Right renal cortex interstitium (tissue), 3 donors: ENCODE data around the gene P2RY2. TPM values are rescaled to one million over a fixed set of nuclear protein-coding genes. Genes with fewer than 3 reads are reported as not detected.

ENCODE experiments used
- DNase-seq, 3 donors: peaks; one replicate each; pipeline ENCODE4 v3.0.0-alpha.2; 2013; ENCODE audit warnings: low read depth in 3 of 3, low spot score in 2 of 3
- polyA plus RNA-seq, 3 donors: library from polyadenylated mRNA; unstranded; fragments of 120-200 nt; gene quantifications; one replicate each; pipeline ENCODE4 v1.2.1, GENCODE V29; 2013; ENCODE audit not compliant: insufficient read length in 3 of 3

Gene P2RY2
- polyA plus RNA-seq, 3 donors = 0.58 to 0.81 (median 0.67) TPM

GRCh38 chr11:73239111-73239521 lies 21.0 kb downstream of the P2RY2 start:
- no peak for DNase-seq

- no peak for DNase-seq
Observed at GRCh38 chr11:73239571-73240189, 21.6 kb downstream of the P2RY2 start.

DNA sequence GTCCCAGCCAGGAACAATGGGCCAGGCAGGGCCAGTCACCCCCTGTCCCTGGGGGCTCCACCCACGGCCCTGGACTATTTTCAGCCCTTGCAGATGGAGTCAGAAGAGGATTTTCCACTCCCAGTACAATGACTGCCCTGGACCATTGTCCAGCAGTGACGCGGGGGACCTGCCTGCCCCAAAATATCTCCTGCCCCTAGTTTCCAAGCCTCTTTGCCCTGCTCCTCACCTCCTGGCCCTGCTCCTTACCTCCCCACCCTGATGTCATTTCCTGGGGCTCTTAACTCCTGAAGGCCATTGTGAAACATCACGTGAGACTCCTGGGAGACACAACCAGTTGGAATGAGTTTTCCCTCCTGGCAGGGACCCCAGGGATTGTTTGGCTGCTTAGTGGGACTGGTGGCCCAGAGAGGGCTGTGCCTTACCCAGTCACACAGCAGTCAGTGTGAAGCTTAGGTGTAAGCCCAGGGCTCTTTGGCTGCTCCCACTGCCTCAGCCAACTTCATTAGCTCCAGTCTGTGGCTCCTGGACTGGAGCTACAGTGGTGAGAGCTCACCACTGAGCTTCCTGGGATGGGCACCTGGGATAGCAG lies 22.2 kb downstream of the P2RY2 start:
- no peak for DNase-seq

DNA sequence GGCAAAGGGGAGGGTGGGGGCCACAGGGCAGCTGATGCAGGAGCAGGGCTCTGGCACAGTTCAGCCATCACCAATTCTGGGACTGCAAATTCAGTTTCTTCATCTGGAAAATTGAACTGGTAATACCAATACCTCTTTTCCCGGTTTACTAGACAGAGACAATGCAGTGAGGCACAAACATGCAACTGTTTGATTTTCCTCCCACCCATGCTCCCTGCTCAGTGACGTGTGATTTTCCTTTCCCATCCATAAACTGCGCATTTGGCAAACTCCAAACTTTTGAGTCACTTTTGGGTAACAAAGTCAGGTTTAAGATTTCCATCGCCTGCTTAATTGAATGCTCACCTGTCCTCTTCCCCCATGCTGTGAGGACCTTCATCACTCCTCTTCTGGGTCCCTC lies 23.2 kb downstream of the P2RY2 start:
- no peak for DNase-seq

DNA sequence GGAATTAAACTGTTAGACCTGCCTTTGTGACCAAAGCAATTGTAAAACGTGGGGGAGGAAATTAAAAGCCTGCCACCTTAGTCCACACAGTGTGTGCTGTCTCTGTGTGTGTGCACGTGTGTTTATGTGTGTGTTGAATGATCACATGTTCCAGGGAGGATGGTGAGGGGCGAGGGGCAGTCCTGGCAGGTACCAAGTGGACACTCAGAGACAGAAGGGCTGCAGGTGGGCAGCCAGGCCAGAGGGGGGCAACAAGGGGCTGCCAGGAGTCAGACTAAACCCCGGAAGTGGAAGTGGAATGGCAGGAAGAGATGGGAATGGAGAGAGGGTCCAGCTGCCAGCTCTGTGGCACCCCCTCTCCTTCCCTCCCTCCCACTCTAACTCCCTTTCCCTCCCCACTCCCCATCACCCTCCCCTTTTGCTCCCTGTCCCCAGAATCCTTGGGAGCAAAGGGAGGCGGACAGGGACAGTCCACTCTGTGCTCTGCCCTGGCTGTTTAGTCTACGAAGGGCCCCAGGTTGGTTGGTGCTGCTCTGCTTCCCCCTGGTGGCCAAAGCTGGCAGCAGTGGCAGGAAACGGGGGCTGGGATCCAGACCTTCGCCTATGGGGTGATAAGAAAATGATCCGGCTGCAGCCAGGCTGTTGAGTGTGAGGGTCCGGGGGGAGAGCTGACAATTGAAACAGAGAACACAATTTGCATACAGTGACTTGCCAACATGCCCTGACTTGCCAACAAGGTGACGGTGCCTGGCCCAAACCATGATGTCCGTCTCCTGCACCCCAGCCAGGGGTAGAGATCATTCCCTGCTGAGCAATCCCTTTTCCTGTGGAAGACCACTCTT lies 24.4 kb downstream of the P2RY2 start:
- peak; percentile 47 to 72 (median 65) for DNase-seq

DNA sequence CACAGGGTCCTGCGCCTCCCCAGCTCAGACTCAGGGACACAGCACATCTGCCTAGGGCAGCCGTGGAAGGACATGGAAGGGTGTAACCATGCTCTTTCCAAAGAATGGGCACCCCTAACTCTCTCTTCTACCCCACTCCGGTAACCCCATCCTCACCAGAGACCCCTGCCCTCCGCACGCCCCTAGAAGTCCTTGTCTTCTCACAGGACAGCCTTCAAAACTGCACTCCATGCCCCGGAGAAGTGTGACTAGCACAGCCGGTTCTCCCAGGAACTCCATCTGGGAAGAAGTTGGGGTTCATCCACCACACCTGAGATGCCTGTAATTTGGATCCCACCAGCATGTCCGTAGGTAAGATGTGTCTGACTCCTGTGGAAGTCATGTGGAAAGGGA lies 25.0 kb downstream of the P2RY2 start:
- DNase-seq = no peak

DNA sequence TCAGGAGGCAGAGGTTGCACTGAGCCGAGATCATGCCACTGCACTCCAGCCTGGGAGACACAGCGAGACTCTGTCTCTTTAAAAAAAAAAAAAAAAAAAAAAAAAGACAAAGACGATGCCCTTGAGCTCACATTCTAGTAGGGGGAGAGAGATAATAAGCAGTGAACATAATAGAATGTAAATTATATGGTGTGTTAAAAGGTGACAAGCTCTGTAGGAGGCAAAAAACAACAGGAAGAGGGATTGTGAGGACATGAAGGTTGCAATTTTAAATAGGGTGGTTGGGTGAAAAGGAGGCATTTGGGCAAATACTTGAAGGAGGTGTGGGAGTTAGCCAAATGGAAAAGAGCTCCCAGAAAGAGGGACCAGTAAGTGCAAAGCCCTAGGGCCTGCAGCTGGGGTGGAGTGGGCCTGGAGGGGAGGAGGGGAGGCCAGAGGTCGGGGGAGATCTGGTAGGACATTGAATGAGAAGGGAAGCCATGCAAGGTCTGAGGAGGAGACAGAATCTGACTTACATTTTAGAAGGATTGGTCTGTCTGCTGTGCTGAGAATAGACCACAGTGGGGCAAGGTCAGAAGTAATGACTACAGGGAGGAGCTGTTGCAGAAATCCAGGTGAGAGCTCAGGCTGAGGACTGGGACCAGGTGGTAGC lies 26.6 kb downstream of the P2RY2 start:
- DNase-seq = no peak

DNA sequence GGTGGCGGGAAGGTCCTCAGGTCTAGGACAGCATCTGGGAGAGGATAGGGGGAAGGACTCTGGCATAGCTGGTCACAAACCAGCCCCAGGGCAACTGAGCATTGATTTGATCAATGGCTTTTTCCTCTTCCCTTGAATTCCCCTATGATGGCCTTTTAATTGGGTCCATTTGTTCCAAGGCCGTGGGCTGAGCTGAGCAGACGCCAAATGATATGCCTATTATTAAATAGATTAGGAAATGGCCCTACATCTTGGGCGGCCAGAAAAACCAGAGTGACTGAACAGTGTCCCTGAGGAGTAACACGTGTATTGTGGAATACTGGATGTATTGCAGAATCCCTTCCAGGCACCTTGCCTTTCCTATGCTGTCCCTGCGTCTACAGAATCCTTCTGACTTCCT lies 27.4 kb downstream of the P2RY2 start:
- no peak for DNase-seq

GRCh38 chr11:73246303-73246702 lies 28.2 kb downstream of the P2RY2 start:
- DNase-seq = no peak

DNA sequence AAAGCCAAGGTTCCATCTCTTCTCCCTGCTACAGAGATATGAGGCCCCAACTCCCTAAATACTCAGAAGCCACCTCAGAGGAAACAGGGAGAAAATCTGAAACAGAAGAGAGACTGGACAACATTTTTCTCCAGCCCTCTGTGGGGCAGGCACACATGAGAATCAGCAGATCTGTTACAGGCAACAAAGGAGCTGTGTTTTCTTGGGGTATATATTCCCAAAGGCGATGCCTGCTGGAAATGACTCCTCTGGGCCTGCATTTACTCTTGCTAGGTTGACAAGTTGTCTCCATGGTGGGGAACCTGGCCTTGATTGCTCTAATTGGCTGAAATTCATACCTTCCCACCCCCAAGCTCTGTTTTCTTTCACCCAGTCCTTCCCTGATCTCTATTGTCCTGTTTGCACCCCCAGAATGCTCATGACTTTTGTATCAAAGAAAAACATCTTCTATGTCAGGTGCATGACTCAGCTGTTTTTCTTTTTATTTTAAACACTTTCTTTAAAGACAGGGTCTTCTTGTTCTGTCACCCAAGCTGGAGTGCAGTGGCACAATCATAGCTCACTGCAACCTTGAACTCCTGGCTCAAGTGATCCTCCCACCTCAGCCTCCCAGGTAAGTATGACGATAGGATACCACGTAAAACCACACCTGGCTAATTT lies 30.6 kb downstream of the P2RY2 start:
- DNase-seq = no peak

- DNase-seq = no peak
Observed at GRCh38 chr11:73249304-73249703, 31.2 kb downstream of the P2RY2 start.

- no peak for DNase-seq
Observed at GRCh38 chr11:73249853-73250783, 32.0 kb downstream of the P2RY2 start.

GRCh38 chr11:73252577-73253191 lies 34.6 kb downstream of the P2RY2 start:
- no peak for DNase-seq

GRCh38 chr11:73257342-73258103 lies 39.4 kb downstream of the P2RY2 start:
- DNase-seq = peak; percentile 50 to 69 (median 57)

- no peak for DNase-seq
Observed at GRCh38 chr11:73258104-73259035, 40.3 kb downstream of the P2RY2 start.

DNA sequence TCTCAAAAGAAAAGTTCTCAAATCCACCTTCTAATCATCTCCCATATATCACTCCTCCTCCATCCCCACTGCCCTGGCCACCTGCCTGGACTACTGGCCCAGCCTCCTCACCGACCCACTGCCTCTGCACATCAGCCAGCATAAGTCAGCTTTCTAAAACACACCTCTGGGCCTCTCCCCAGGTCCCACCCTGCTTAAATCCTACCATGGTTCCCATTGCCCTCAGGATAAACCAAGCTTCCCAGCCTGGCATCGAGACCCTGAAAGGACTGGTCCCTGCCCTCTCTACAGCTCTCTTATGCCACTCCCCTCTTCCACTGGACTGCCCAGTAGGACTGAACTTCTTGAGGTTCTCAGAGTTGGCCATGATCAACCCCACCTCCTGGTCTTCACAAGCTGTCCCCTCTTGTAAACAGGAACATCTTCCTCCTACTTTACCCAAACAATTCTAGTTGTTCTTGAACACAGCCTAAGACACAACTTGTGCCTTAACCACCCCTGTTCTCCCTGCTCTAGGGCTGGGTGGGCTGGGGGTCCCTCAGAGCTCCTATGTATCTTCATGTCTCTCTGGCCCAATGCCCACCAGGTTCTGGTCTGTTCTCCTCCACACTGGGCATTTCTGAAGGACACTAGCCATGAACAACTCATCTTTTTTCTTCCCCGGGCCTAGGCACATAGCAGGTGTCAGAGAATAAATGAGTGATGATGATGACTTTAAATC lies 41.5 kb downstream of the P2RY2 start:
- DNase-seq = no peak

DNA sequence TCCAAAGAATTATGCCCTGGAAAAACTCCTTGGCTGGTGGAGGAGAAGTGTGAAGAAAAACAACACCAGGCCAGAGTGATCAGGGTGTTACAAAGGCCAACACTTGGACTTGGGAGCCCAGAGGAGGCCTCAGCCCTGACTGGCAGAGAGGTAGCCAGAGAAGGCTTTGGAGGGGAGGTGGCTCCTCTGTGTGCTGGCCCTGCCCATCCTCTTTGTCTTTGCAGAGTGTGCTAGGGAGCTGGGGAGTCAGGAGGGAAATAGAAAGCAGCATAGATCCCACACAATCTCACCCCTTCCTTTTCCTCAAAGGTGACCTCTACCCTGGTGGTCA lies 42.0 kb downstream of the P2RY2 start:
- no peak for DNase-seq
